Naive B cell (primary cell): ENCODE measurements around the gene GDF10. TPM values are rescaled to one million over a fixed set of nuclear protein-coding genes. Genes with fewer than 3 reads are reported as not detected.
A peak's percentile ranks its signal among the peaks of the same experiment; 100 is the strongest.

Experiments used
- ATAC-seq, 2 donors: fragments of 150-1000 bp; cut with Tn5 transposase; 2 replicates each; pipeline ENCODE4 v1.10.0; 2021; ENCODE audit warnings: low read depth in 2 of 2, mild to moderate bottlenecking in 2 of 2, moderate library complexity in 2 of 2
- DNase-seq: peaks from one replicate; pipeline ENCODE4 v3.0.0; 2022
- H3K27ac Mint-ChIP-seq, 6 donors: one replicate each; pipeline ENCODE4 v1.8.0; 2020 to 2022; ENCODE audit warnings: mild to moderate bottlenecking in 6 of 6, mixed read lengths in 6 of 6, moderate library complexity in 5 of 6, inconsistent platforms in 2 of 6
- H3K27me3 Mint-ChIP-seq, 3 donors: one replicate each; pipeline ENCODE4 v1.8.0; 2021 to 2022; ENCODE audit warnings: mixed read lengths in 3 of 3, mild to moderate bottlenecking in 1 of 3
- H3K36me3 Mint-ChIP-seq, 2 donors: one replicate each; pipeline ENCODE4 v1.8.0; 2020 to 2022; ENCODE audit warnings: mixed read lengths in 2 of 2, inconsistent platforms in 1 of 2, mild to moderate bottlenecking in 1 of 2
- H3K4me1 Mint-ChIP-seq, 3 donors: one replicate each; pipeline ENCODE4 v1.8.0; 2020 to 2022; ENCODE audit warnings: mixed read lengths in 3 of 3, inconsistent platforms in 1 of 3, mild to moderate bottlenecking in 1 of 3, moderate library complexity in 1 of 3
- H3K4me3 Mint-ChIP-seq, 8 donors: one replicate each; pipeline ENCODE4 v1.8.0; 2020 to 2022; ENCODE audit warnings: mild to moderate bottlenecking in 8 of 8, mixed read lengths in 8 of 8, moderate library complexity in 8 of 8, inconsistent platforms in 2 of 8
- H3K9me3 Mint-ChIP-seq, 7 donors: one replicate each; pipeline ENCODE4 v1.8.0; 2020 to 2022; ENCODE audit warnings: mixed read lengths in 7 of 7, mild to moderate bottlenecking in 5 of 7, inconsistent platforms in 2 of 7, moderate library complexity in 1 of 7
- polyA plus RNA-seq, 6 donors: library from polyadenylated mRNA; unstranded; fragments of 300-500 nt; fragmentation: Illumina TruSeq; gene quantifications; one replicate each; pipeline ENCODE4 v1.2.3, GENCODE V29; 2021; ENCODE audit warnings: low read depth in 6 of 6

Gene GDF10
- polyA plus RNA-seq, 6 donors from 2014 or later: not detected

DNA sequence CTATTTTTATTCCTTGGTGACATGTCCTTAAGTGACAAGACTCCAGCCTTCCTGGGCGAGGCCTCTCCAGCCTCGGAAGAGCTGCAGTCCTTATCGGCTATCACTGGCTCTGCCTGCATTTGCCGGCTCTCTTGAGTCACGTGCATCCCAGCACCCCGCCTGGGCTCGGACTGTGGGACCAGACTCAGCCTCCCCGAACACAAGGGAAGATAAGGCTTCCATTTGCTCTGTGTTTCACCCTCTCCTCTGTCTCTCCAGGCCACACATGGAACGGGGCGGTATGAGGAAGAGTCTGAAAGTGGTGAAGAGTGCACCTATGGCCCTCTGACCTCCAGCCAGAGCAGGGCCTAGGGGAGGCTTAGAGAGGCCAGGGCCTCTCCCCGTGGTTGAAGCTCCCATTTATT lies 26.9 kb downstream of the GDF10 start:
- DNase-seq (no peak), ATAC-seq (no peak)
- H3K27ac Mint-ChIP-seq: peak overlapping the region in 1 of 6 donors; percentile 47
- H3K4me1 Mint-ChIP-seq: peaks cover 0 to 14% (median 0%) of the 10 kb centered on the region in 3 donors
- H3K27me3 Mint-ChIP-seq: peaks cover 4 to 23% (median 14%) of the 10 kb centered on the region in 3 donors
- H3K36me3 Mint-ChIP-seq: no peaks in the 10 kb centered on the region
- H3K9me3 Mint-ChIP-seq: peaks cover 0 to 11% (median 3%) of the 10 kb centered on the region in 7 donors
- no peak overlapping the region for H3K4me3 Mint-ChIP-seq

DNA sequence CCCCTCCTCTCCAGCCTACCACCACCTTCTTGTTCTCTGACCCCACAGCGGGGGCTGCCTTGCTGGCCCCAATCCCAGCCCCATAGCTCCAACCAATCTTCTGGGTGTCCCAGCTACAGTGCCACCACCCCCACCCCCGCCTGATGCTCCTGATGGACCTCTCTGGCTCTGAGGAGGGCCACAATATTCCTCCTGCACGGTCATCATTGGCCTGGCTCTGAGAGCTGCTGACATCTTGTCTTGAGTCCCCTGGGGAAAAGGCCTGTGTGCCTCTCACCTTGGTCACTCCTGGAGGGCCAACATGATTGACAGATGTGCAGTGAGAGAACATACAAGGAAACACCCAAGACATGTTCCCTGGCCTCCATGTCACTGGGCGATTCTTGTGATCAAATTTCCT lies 29.9 kb downstream of the GDF10 start:
- DNase-seq (no peak), ATAC-seq (no peak)
- peaks cover 3 to 15% (median 10%) of the 10 kb centered on the region in 3 donors for H3K27me3 Mint-ChIP-seq
- H3K36me3 Mint-ChIP-seq: no peaks in the 10 kb centered on the region
- peaks cover 0 to 14% (median 0%) of the 10 kb centered on the region in 3 donors for H3K4me1 Mint-ChIP-seq
- H3K27ac Mint-ChIP-seq: no peak overlapping the region
- no peak overlapping the region for H3K4me3 Mint-ChIP-seq
- peaks cover 0 to 11% (median 3%) of the 10 kb centered on the region in 7 donors for H3K9me3 Mint-ChIP-seq

DNA sequence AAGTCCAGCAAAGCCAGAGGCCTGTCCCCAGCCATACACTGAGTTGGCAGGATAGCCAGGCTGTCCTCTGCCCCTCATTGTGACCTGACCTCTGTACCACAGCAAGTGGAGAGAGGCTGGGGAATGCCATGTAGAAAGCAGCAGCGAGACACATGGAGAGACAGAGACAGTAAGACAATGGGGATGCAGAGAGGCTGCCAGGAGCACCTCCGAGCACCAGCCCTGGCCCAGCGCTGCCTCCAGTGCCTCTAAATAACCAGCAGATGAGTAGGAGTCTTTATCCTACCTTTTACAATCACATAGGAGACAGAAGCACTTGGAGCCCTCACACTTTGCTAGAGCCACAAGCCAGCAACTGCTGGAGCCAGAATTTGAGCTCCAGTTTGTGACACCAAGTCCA lies 30.4 kb downstream of the GDF10 start:
- Mint-ChIP-seq H3K27me3 (peaks cover 7 to 12% (median 11%) of the 10 kb centered on the region in 3 donors), H3K36me3 (no peaks in the 10 kb centered on the region), H3K4me3 (no peak overlapping the region), H3K4me1 (peaks cover 0 to 14% (median 0%) of the 10 kb centered on the region in 3 donors), H3K9me3 (peaks cover 0 to 11% (median 3%) of the 10 kb centered on the region in 7 donors), H3K27ac (no peak overlapping the region)
- ATAC-seq (no peak), DNase-seq (no peak)

- Mint-ChIP-seq H3K9me3 (peaks cover 0 to 11% (median 3%) of the 10 kb centered on the region in 7 donors), H3K27ac (no peak overlapping the region), H3K36me3 (no peaks in the 10 kb centered on the region), H3K4me1 (peaks cover 0 to 14% (median 0%) of the 10 kb centered on the region in 3 donors), H3K27me3 (peaks cover 11 to 15% (median 12%) of the 10 kb centered on the region in 3 donors), H3K4me3 (no peak overlapping the region)
- no peak for ATAC-seq
- no peak for DNase-seq
These were observed 30.8 kb downstream of the GDF10 start for GRCh38 chr10:47330804-47331203.

GRCh38 chr10:47331491-47331890 lies 31.5 kb downstream of the GDF10 start:
- no peaks in the 10 kb centered on the region for H3K36me3 Mint-ChIP-seq
- H3K27me3 Mint-ChIP-seq: peaks cover 18 to 22% (median 18%) of the 10 kb centered on the region in 3 donors
- H3K4me3 Mint-ChIP-seq: no peak overlapping the region
- peaks cover 0 to 14% (median 0%) of the 10 kb centered on the region in 3 donors for H3K4me1 Mint-ChIP-seq
- DNase-seq: no peak
- H3K9me3 Mint-ChIP-seq: peaks cover 0 to 11% (median 3%) of the 10 kb centered on the region in 7 donors
- H3K27ac Mint-ChIP-seq: no peak overlapping the region
- ATAC-seq: no peak

DNA sequence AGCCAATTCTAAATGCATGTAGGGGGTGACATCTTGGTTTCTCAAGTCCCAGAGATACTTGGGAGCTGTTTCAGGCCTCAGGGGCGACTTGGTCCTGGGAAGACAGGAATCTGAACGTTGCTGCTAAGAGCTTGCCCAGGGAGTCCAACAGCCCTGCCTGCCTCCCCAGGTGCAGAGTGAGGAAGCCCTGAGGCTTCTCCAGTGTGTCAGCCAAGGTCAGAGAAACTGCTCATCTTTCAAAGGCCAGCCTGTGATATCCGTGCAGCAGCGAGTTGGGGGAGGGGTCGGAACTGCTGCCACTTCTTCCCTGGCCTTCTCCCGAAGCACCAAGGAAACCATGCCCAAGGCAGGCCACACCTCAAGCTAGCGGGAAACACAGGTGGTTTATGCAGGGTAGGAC lies 32.0 kb downstream of the GDF10 start:
- peaks cover 0 to 14% (median 0%) of the 10 kb centered on the region in 3 donors for H3K4me1 Mint-ChIP-seq
- H3K27ac Mint-ChIP-seq: no peak overlapping the region
- DNase-seq (no peak), ATAC-seq (no peak)
- H3K36me3 Mint-ChIP-seq: no peaks in the 10 kb centered on the region
- no peak overlapping the region for H3K4me3 Mint-ChIP-seq
- peaks cover 18 to 23% (median 19%) of the 10 kb centered on the region in 3 donors for H3K27me3 Mint-ChIP-seq
- peaks cover 0 to 11% (median 3%) of the 10 kb centered on the region in 7 donors for H3K9me3 Mint-ChIP-seq

DNA sequence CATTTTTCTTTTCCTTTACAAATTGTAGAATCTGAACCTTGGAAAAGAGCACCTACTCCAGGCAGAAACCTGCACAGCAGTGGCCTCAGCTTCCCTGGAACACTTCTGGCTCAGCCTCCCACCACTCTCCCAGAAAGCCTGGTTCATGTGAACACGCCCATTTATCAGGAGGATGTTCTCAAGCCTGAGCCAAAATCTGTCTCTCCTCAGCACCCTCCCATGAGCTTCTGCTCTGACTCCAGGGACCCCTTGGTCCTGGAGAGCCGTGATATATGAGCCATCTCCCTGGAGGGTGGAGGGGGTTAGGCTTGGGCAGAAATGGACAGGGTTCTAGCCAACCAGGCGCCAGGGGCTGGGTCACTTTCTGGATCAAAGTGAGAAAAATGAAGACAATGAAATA lies 32.4 kb downstream of the GDF10 start:
- no peak for DNase-seq
- peaks cover 0 to 14% (median 0%) of the 10 kb centered on the region in 3 donors for H3K4me1 Mint-ChIP-seq
- H3K27ac Mint-ChIP-seq: no peak overlapping the region
- H3K4me3 Mint-ChIP-seq: no peak overlapping the region
- no peaks in the 10 kb centered on the region for H3K36me3 Mint-ChIP-seq
- peaks cover 18 to 23% (median 23%) of the 10 kb centered on the region in 3 donors for H3K27me3 Mint-ChIP-seq
- no peak for ATAC-seq
- peaks cover 0 to 11% (median 3%) of the 10 kb centered on the region in 7 donors for H3K9me3 Mint-ChIP-seq

GRCh38 chr10:47332946-47333345 lies 32.9 kb downstream of the GDF10 start:
- no peak overlapping the region for H3K4me3 Mint-ChIP-seq
- peaks cover 0 to 8% (median 0%) of the 10 kb centered on the region in 3 donors for H3K4me1 Mint-ChIP-seq
- H3K27ac Mint-ChIP-seq: no peak overlapping the region
- no peak for DNase-seq
- H3K9me3 Mint-ChIP-seq: peaks cover 0 to 8% (median under 1%) of the 10 kb centered on the region in 7 donors
- H3K27me3 Mint-ChIP-seq: peaks cover 18 to 23% (median 23%) of the 10 kb centered on the region in 3 donors
- no peaks in the 10 kb centered on the region for H3K36me3 Mint-ChIP-seq
- no peak for ATAC-seq

DNA sequence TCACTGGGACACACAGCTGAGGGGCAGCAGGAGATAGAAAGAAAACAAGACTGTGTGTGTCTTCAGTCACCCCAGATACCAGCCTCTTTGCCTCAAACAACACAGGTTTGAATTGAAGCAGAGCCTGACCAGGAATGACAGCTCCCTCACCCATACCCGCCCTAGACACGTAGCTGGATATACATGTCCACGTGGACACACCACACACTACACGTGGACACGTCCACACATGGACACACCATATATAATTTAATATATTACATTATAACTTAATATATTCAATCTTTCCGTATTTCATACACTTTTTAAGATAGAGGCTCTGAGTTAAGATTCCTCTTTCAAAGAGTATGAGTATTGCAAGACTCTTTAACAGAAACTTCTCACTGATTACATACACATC lies 33.5 kb downstream of the GDF10 start:
- Mint-ChIP-seq H3K36me3 (no peaks in the 10 kb centered on the region), H3K4me3 (no peak overlapping the region), H3K9me3 (peaks cover 0 to 2% (median 0%) of the 10 kb centered on the region in 7 donors), H3K27ac (no peak overlapping the region), H3K4me1 (peaks cover 0 to 2% (median 0%) of the 10 kb centered on the region in 3 donors), H3K27me3 (peaks cover 22 to 23% (median 23%) of the 10 kb centered on the region in 3 donors)
- DNase-seq (no peak), ATAC-seq (no peak)

DNA sequence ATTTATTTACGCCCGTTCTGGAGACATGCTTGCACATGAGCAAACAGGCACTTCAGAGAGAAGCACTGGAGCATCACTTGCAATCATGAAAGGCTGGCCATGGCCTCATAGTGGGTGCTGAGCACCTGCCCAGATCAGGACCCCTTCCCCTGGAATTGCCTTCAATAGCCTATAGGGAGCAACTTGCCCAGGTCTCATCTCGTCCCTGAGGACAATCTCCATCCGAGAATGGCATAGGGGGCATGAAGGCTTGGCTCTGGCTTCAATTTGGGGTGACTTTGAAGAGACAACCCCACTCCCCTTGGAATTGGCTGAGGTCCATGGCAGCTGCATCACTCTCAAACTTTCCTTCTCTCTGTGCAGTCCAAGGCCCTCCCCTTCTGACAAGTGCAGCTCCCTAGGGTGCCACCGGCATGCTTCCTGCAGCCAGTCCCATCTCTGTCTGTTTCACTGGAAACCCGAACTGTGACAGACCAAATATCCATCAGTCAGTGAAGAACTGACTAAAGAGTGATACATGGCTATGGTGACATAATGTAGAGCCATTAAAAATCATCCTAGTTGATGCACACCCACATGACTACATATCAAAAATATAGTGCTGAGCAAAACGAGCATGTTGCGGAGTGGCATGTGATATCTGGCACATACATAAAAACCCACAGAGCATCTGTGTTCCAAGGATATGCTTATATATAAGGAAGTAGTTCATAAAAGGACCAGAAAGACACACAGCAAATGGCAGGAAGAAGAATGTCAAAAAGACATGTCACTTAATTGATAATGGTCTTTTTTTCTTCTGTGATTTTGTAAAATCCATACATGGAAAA lies 34.7 kb downstream of the GDF10 start:
- DNase-seq: no peak
- Mint-ChIP-seq H3K4me1 (peaks cover 0 to 3% (median 0%) of the 10 kb centered on the region in 3 donors), H3K27ac (no peak overlapping the region), H3K27me3 (peaks cover 24 to 30% (median 28%) of the 10 kb centered on the region in 3 donors), H3K36me3 (no peaks in the 10 kb centered on the region), H3K9me3 (no peaks in the 10 kb centered on the region), H3K4me3 (no peak overlapping the region)
- ATAC-seq: no peak

DNA sequence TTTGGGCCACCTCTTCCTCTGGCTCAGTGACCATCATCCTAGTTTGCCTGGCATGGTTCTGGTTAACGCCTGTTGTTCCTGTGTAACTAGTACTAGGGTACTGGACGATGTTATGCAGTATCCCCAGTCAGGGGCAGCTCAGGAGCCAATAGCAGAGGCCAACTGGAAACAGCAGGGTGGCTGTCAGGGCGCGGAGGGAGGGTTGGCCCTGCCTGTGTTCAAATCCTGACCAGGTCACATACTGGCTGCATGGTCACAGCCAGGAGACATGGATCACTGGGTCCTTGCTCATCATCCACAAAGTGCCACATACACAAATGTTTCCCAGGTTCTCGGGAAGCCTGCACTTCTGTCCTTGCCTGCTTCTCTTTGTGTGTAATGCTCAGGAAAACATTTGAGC lies 35.9 kb downstream of the GDF10 start:
- no peak overlapping the region for H3K4me3 Mint-ChIP-seq
- peaks cover 33 to 43% (median 40%) of the 10 kb centered on the region in 3 donors for H3K27me3 Mint-ChIP-seq
- no peak overlapping the region for H3K27ac Mint-ChIP-seq
- DNase-seq (no peak), ATAC-seq (no peak)
- H3K4me1 Mint-ChIP-seq: peaks cover 4 to 14% (median 8%) of the 10 kb centered on the region in 3 donors
- no peaks in the 10 kb centered on the region for H3K36me3 Mint-ChIP-seq
- H3K9me3 Mint-ChIP-seq: no peaks in the 10 kb centered on the region

GRCh38 chr10:47336387-47337134 lies 36.6 kb downstream of the GDF10 start:
- Mint-ChIP-seq H3K27me3 (peaks cover 33 to 47% (median 47%) of the 10 kb centered on the region in 3 donors), H3K9me3 (no peaks in the 10 kb centered on the region), H3K36me3 (no peaks in the 10 kb centered on the region), H3K4me1 (peaks cover 4 to 14% (median 8%) of the 10 kb centered on the region in 3 donors), H3K4me3 (no peak overlapping the region), H3K27ac (no peak overlapping the region)
- no peak for DNase-seq
- no peak for ATAC-seq

DNA sequence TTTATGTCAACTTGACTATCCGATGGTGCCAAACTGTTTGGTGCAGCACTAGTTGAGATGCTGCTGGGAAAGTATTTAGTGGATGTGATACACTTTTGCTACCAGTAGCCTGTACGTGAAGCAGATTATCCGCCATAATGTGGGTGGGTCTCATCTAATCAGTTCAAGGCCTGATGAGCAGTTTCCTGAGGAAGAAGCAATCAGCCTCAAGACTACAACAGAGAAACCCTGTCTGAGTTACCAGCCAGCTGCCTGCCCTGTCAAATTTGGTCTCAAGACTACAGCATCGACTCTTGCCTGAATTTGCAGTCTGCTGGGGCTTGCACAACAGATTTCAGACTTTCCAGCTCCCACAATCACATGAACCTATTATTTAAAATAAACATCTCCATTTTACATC lies 37.3 kb downstream of the GDF10 start:
- DNase-seq (no peak), ATAC-seq (no peak)
- no peaks in the 10 kb centered on the region for H3K36me3 Mint-ChIP-seq
- H3K4me1 Mint-ChIP-seq: peaks cover 4 to 14% (median 8%) of the 10 kb centered on the region in 3 donors
- H3K4me3 Mint-ChIP-seq: no peak overlapping the region
- H3K27me3 Mint-ChIP-seq: peaks cover 33 to 50% (median 47%) of the 10 kb centered on the region in 3 donors
- H3K9me3 Mint-ChIP-seq: no peaks in the 10 kb centered on the region
- no peak overlapping the region for H3K27ac Mint-ChIP-seq
